ENCODE data around the gene TUFT1.

DNA sequence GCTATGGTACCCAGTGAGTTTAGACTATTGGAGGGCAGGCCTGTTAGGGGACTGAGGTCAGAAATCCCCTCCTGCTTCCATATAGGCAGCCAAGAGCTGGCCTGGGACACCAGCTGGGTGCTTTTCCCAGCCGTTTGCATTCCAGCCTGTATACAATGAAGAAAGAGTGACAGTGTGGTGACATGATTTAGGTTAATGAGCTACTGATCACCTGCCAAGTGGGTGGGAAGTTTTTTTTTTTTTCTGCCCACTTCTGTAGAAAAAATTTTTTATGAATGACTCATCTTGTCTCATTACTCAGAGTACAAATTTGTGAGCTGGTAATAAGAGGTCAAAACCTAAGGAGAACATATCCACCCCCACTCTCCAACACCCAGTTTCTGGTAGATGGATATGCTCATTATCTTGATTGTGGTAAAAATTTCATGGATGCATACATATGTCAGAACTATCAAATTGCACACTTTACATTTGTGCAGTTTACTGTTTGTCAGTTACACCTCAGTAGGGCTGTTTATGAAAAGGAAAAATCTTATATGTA lies 45.3 kb upstream of the TUFT1 start:
- TF ChIP-seq, protein P1, sequence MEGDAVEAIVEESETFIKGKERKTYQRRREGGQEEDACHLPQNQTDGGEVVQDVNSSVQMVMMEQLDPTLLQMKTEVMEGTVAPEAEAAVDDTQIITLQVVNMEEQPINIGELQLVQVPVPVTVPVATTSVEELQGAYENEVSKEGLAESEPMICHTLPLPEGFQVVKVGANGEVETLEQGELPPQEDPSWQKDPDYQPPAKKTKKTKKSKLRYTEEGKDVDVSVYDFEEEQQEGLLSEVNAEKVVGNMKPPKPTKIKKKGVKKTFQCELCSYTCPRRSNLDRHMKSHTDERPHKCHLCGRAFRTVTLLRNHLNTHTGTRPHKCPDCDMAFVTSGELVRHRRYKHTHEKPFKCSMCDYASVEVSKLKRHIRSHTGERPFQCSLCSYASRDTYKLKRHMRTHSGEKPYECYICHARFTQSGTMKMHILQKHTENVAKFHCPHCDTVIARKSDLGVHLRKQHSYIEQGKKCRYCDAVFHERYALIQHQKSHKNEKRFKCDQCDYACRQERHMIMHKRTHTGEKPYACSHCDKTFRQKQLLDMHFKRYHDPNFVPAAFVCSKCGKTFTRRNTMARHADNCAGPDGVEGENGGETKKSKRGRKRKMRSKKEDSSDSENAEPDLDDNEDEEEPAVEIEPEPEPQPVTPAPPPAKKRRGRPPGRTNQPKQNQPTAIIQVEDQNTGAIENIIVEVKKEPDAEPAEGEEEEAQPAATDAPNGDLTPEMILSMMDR (IDR thresholded peaks at IDR 0.05), result no peak
- TF ChIP-seq POLR2A (IDR thresholded peaks at IDR 0.05), result no peak
- no peak for TF ChIP-seq POLR2AphosphoS5 (IDR thresholded peaks at IDR 0.05; ENCODE audit: insufficient read depth in 1 of 2, low read depth in 1 of 2)

All from vagina (tissue), 2 donors.